ENCODE measurements around the gene SPOCK3.
"Not testable (repeated sequence)": the region's sequence is repeated elsewhere in the genome, so short reads cannot be mapped to it uniquely, and the experiment has no call there.

The SPOCK3 gene

GRCh38 chr4:166957451-166957850, 276.8 kb downstream of the SPOCK3 start:
- no peak for DNase-seq (ENCODE audit: low read depth)

GRCh38 chr4:166956484-166956883, 277.8 kb downstream of the SPOCK3 start:
- no peak for DNase-seq (ENCODE audit: low read depth)

- DNase-seq (ENCODE audit: low read depth), result no peak
Observed at GRCh38 chr4:166941629-166942028, 292.7 kb downstream of the SPOCK3 start.

GRCh38 chr4:166930464-166930863, 303.8 kb downstream of the SPOCK3 start:
- DNase-seq (ENCODE audit: low read depth), result no peak

GRCh38 chr4:166924424-166924823, 309.9 kb downstream of the SPOCK3 start:
- DNase-seq (ENCODE audit: low read depth), result no peak

- no peak for DNase-seq (ENCODE audit: low read depth)
Observed at GRCh38 chr4:166913926-166914325, 320.4 kb downstream of the SPOCK3 start.

- DNase-seq (ENCODE audit: low read depth), result no peak
Observed at GRCh38 chr4:166903408-166903807, 330.9 kb downstream of the SPOCK3 start.

GRCh38 chr4:166902941-166903340, 331.4 kb downstream of the SPOCK3 start:
- no peak for DNase-seq (ENCODE audit: low read depth)

- DNase-seq (ENCODE audit: low read depth), result no peak
Observed at GRCh38 chr4:166896254-166896653, 338.0 kb downstream of the SPOCK3 start.

GRCh38 chr4:166895771-166896170, 338.5 kb downstream of the SPOCK3 start:
- no peak for DNase-seq (ENCODE audit: low read depth)

GRCh38 chr4:166887457-166887856, 346.8 kb downstream of the SPOCK3 start:
- DNase-seq (ENCODE audit: low read depth), result no peak

GRCh38 chr4:166886718-166887117, 347.6 kb downstream of the SPOCK3 start:
- DNase-seq (ENCODE audit: low read depth), result no peak

GRCh38 chr4:166882221-166882620, 352.1 kb downstream of the SPOCK3 start:
- no peak for DNase-seq (ENCODE audit: low read depth)

- DNase-seq (ENCODE audit: low read depth), result no peak
Observed at GRCh38 chr4:166875821-166876220, 358.5 kb downstream of the SPOCK3 start.

GRCh38 chr4:166862032-166862431, 372.3 kb downstream of the SPOCK3 start:
- DNase-seq (ENCODE audit: low read depth), result no peak

- not testable (repeated sequence) for DNase-seq (ENCODE audit: low read depth)
Observed at GRCh38 chr4:166850398-166850797, 383.9 kb downstream of the SPOCK3 start.

- no peak for DNase-seq (ENCODE audit: low read depth)
Observed at GRCh38 chr4:166846939-166847338, 387.4 kb downstream of the SPOCK3 start.

GRCh38 chr4:166842795-166843261, 391.5 kb downstream of the SPOCK3 start:
- DNase-seq (ENCODE audit: low read depth), result no peak

GRCh38 chr4:166839615-166840251, 394.6 kb downstream of the SPOCK3 start:
- no peak for DNase-seq (ENCODE audit: low read depth)

GRCh38 chr4:166838975-166839614, 395.2 kb downstream of the SPOCK3 start:
- DNase-seq (ENCODE audit: low read depth), result no peak

- DNase-seq (ENCODE audit: low read depth), result no peak
Observed at GRCh38 chr4:166836865-166837264, 397.4 kb downstream of the SPOCK3 start.

GRCh38 chr4:166827629-166828028, 406.7 kb downstream of the SPOCK3 start:
- no peak for DNase-seq (ENCODE audit: low read depth)

GRCh38 chr4:166827167-166827566, 407.1 kb downstream of the SPOCK3 start:
- DNase-seq (ENCODE audit: low read depth), result no peak

- DNase-seq (ENCODE audit: low read depth), result no peak
Observed at GRCh38 chr4:166823848-166824247, 410.4 kb downstream of the SPOCK3 start.
